HepG2 (cell line): ENCODE data around the gene CTNNA1. TPM values are rescaled to one million over a fixed set of nuclear protein-coding genes. Genes with fewer than 3 reads are reported as not detected.

ENCODE experiments used
- ATAC-seq: fragments of 200-7000 bp; cut with Tn5 transposase; 3 replicates; pipeline ENCODE4 v1.9.1; 2020; ENCODE audit warnings: mild to moderate bottlenecking, moderate library complexity
- BruUV-seq: library from RNA; stranded (reverse); fragments of 400-500 nt; replicated peaks from 2 replicates; lab custom pipeline; 2021; lab: Mats Ljungman, UMichigan
- CTCF ChIA-PET: fragments of 300-600 bp; formaldehyde crosslinking; extraction: SDS; loops from one replicate; lab custom pipeline; 2021; ENCODE audit warnings: low total read pairs, inconsistent platforms, low intra/inter-chr PET ratio; lab: Yijun Ruan, JAX
- POLR2A ChIA-PET: fragments of 350-600 bp; sonication (Branson Sonifier 250); formaldehyde crosslinking; loops from one replicate; lab custom pipeline; 2020; ENCODE audit warnings: antibody characterized with exemption, inconsistent platforms; lab: Yijun Ruan, JAX
- DNase-seq: peaks from one replicate; pipeline ENCODE4 v3.0.0-alpha.2; 2015; ENCODE audit warnings: low spot score
- FAIRE-seq: peaks from 3 replicates; lab custom pipeline; 2011; peaks lifted over from hg19 to GRCh38; lab: Jason Lieb, UNC
- H2AFZ ChIP-seq: one replicate; pipeline ENCODE4 v1.6.1; 2011; ENCODE audit warnings: low read length, inconsistent platforms
- H3K27ac ChIP-seq: fragments of 300-600 bp; 3 replicates; pipeline ENCODE4 v1.8.0; 2011; ENCODE audit warnings: mixed run types, mild to moderate bottlenecking, mixed read lengths, low read length, inconsistent platforms; ENCODE audit not compliant: insufficient read depth; ENCODE audit errors: extremely low read length
- H3K27me3 ChIP-seq, 2 experiments: fragments of 200-600 bp in 1 of 2; 2 replicates in 1 of 2; 3 replicates in 1 of 2; pipeline versions ENCODE4 v1.6.0 to v1.8.0; 2011; ENCODE audit warnings: low read length in 2 of 2, mild to moderate bottlenecking in 2 of 2, moderate library complexity in 2 of 2, inconsistent platforms in 1 of 2; ENCODE audit not compliant: insufficient read depth in 2 of 2, control insufficient read depth in 1 of 2
- H3K36me3 ChIP-seq, 2 experiments: fragments of 200-600 bp in 1 of 2; replicated peaks in 1 of 2; 2 replicates in 1 of 2; 3 replicates in 1 of 2; pipeline versions ENCODE4 v1.5.1 to v1.8.0; 2011; ENCODE audit warnings: low read length in 2 of 2, inconsistent platforms in 1 of 2; ENCODE audit not compliant: insufficient read depth in 2 of 2, control insufficient read depth in 1 of 2
- H3K4me1 ChIP-seq: 2 replicates; pipeline ENCODE4 v1.5.1; 2012; ENCODE audit warnings: low read length, inconsistent platforms; ENCODE audit not compliant: insufficient read depth
- H3K4me2 ChIP-seq: 2 replicates; pipeline ENCODE4 v1.6.0; 2011; ENCODE audit warnings: low read depth, low read length, inconsistent platforms
- H3K4me3 ChIP-seq, 3 experiments: fragments of 200-600 bp in 1 of 3; sonication (generic), shearing (Covaris generic) in 1 of 3; replicated peaks in 1 of 3; 2 replicates each; pipeline ENCODE4 v1.5.1; 2011 to 2016; ENCODE audit warnings: low read length in 3 of 3, inconsistent platforms in 2 of 3, low read depth in 2 of 3, mild to moderate bottlenecking in 2 of 3, control low read depth in 1 of 3, mixed read lengths in 1 of 3; ENCODE audit not compliant: insufficient read depth in 1 of 3
- H3K79me2 ChIP-seq: one replicate; pipeline ENCODE4 v1.6.1; 2011; ENCODE audit warnings: low read length, inconsistent platforms; ENCODE audit not compliant: insufficient read depth
- H3K9ac ChIP-seq: 2 replicates; pipeline ENCODE4 v1.6.0; 2011; ENCODE audit warnings: mild to moderate bottlenecking, low read depth, low read length, inconsistent platforms; ENCODE audit not compliant: insufficient read depth
- H3K9me3 ChIP-seq: 2 replicates; pipeline ENCODE4 v1.5.1; 2012; ENCODE audit warnings: mild to moderate bottlenecking, low read length
- H4K20me1 ChIP-seq: 2 replicates; pipeline ENCODE4 v1.6.0; 2011; ENCODE audit warnings: inconsistent platforms, mild to moderate bottlenecking, low read length, moderate library complexity; ENCODE audit not compliant: insufficient read depth
- AHR ChIP-seq: IDR thresholded peaks from 2 replicates; pipeline ENCODE4 v1.6.1; 2018; ENCODE audit warnings: missing genetic modification reagents, missing compliant biosample characterization
- ARID5B ChIP-seq: IDR thresholded peaks from 2 replicates; pipeline ENCODE4 v1.4.0; 2020; ENCODE audit warnings: mild to moderate bottlenecking, missing genetic modification reagents
- ARNTL ChIP-seq: sonication (generic); formaldehyde crosslinking; IDR thresholded peaks from 2 replicates; pipeline ENCODE4 v1.4.0; 2020; ENCODE audit warnings: mild to moderate bottlenecking, missing genetic modification reagents
- BHLHE40 ChIP-seq: IDR thresholded peaks from 2 replicates; pipeline ENCODE4 v1.6.1; 2011; ENCODE audit warnings: low read length, improper control_type of control experiment
- KMT2B ChIP-seq: IDR thresholded peaks from 2 replicates; pipeline ENCODE4 v1.6.1; 2016; ENCODE audit warnings: missing genetic modification reagents, missing compliant biosample characterization
- NR2F1 ChIP-seq, 2 experiments: fragments of 450-650 bp in 1 of 2; formaldehyde crosslinking in 1 of 2; IDR thresholded peaks; 2 replicates each; pipeline versions ENCODE4 v1.5.0 to v1.6.1; 2016 to 2020; ENCODE audit warnings: mild to moderate bottlenecking in 1 of 2, missing compliant biosample characterization in 1 of 2, missing genetic modification reagents in 1 of 2, moderate library complexity in 1 of 2
- RXRA ChIP-seq: sonication (generic); formaldehyde crosslinking; IDR thresholded peaks from 2 replicates; pipeline ENCODE4 v1.5.1; 2020; ENCODE audit warnings: missing genetic modification reagents
- STAG1 ChIP-seq: sonication (generic); formaldehyde crosslinking; IDR thresholded peaks from 2 replicates; pipeline ENCODE4 v1.4.0; 2020; ENCODE audit warnings: missing genetic modification reagents
- SYNCRIP ChIP-seq: fragments of 200-400 bp; formaldehyde crosslinking; IDR thresholded peaks from 2 replicates; pipeline ENCODE4 v1.6.1; 2018; ENCODE audit warnings: mild to moderate bottlenecking, low read depth, low read length; ENCODE audit not compliant: insufficient read depth
- TOPORS ChIP-seq: sonication (generic); formaldehyde crosslinking; IDR thresholded peaks from 2 replicates; pipeline ENCODE4 v1.8.0; 2023; ENCODE audit warnings: mild to moderate bottlenecking, missing genetic modification reagents
- ZNF292 ChIP-seq: sonication (generic); formaldehyde crosslinking; IDR thresholded peaks from 2 replicates; pipeline ENCODE4 v1.8.1; 2022; ENCODE audit warnings: mild to moderate bottlenecking, low read depth, missing genetic modification reagents, borderline replicate concordance
- ZNF331 ChIP-seq: sonication (generic); formaldehyde crosslinking; IDR thresholded peaks from 2 replicates; pipeline ENCODE4 v1.4.0; 2020; ENCODE audit warnings: missing genetic modification reagents
- ZNF629 ChIP-seq: sonication (generic); formaldehyde crosslinking; conservative IDR thresholded peaks from 2 replicates; pipeline ENCODE4 v1.5.0; 2020; ENCODE audit warnings: missing genetic modification reagents
- ZNF75D ChIP-seq: sonication (generic); formaldehyde crosslinking; IDR thresholded peaks from 2 replicates; pipeline ENCODE4 v1.8.1; 2023; ENCODE audit warnings: missing genetic modification reagents, mild to moderate bottlenecking, borderline replicate concordance
- ZSCAN22 ChIP-seq: sonication (generic); formaldehyde crosslinking; IDR thresholded peaks from 2 replicates; pipeline ENCODE4 v1.4.0; 2020; ENCODE audit warnings: mild to moderate bottlenecking, missing genetic modification reagents
- WGBS: methylation state at CpG from one replicate; pipeline ENCODE4 v1.1.6; 2017; ENCODE audit warnings: low lambda C conversion rate; 5-methylcytosine and 5-hydroxymethylcytosine counted together
- in situ Hi-C: cut with HindIII; loops from 2 replicates; pipeline ENCODE4 v1.10.0; 2017; ENCODE audit warnings: low pct_unique_long_range_greater_than_20kb; ENCODE audit not compliant: extremely low pct_ligation_motif_present
- intact Hi-C: fragments of 100-400 bp; cut with micrococcal nuclease; formaldehyde crosslinking; loops from one replicate; pipeline ENCODE4 v1.10.0; 2022; ENCODE audit not compliant: unreplicated experiment
- polyA plus RNA-seq, 8 experiments: library from polyadenylated mRNA; depleted of rRNA in 3 of 8; stranded (reverse) in 7 of 8; unstranded in 1 of 8; fragments of >200 nt; fragmentation: Illumina TruSeq in 4 of 8; extraction: Trizol in 4 of 8; gene quantifications; 2 replicates each; pipeline versions ENCODE4 v1.2.1 to v1.2.3, GENCODE V29; 2011 to 2016; ENCODE audit warnings: low read depth in 4 of 8, missing spikeins in 1 of 8, mixed read lengths in 1 of 8; ENCODE audit not compliant: insufficient read depth in 1 of 8
- total RNA-seq, 5 experiments: library from RNA; depleted of rRNA; stranded (reverse); fragments of >200 nt; fragmentation: Illumina TruSeq; extraction: Trizol; gene quantifications; 2 replicates each; pipeline ENCODE4 v1.2.3, GENCODE V29; 2016; ENCODE audit warnings: low read depth in 1 of 5
- TF ChIP-seq, protein P1 (sequence below): sonication (generic); formaldehyde crosslinking; IDR thresholded peaks from 2 replicates; pipeline ENCODE4 v1.4.0; 2020; ENCODE audit warnings: mild to moderate bottlenecking, missing genetic modification reagents

CTNNA1 gene
- total and polyA plus RNA-seq, 2 of the 13 experiments (the other 11 are each of a cell fraction or from before 2014, with no cell fraction given) = 66.8 to 162 TPM

DNA sequence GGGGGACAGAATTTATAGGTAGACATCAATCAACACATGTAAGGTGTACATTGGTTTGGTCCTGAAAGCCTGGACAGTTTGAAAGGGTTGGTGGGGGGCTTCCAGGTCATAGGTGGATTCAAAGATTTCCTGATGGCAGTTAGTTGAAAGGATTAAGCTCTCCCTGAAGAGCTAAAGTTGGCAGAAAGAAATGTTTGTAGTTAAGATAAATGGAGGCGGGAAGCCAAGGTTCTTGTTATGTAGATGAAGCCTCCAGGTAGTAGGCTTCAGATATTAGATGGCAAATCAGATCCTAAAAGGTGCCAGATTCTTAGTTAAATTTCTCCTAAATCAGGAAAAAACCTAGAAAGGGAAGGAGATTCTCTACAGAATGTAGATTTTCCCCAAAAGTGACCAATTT is 130.9 kb downstream of the CTNNA1 start:
- Histone ChIP-seq H3K4me1 (no peaks in the 10 kb centered on the region), H3K27ac (no peak overlapping the region), H3K4me3 (no peak overlapping the region), H3K79me2 (peaks cover 3% of the 10 kb centered on the region), H3K36me3 (peaks cover 7 to 24% of the 10 kb centered on the region in 2 experiments), H3K27me3 (no peaks in the 10 kb centered on the region), H3K4me2 (no peak overlapping the region), H4K20me1 (no peaks in the 10 kb centered on the region; the same call in none of the 2 replicates), H3K9me3 (no peaks in the 10 kb centered on the region), H3K9ac (no peak overlapping the region), H2AFZ (no peak overlapping the region)
- intact Hi-C loops (no loop called here), in situ Hi-C loops (no loop called here)
- DNase-seq (no peak), FAIRE-seq (no peak), ATAC-seq (no peak)
- TF ChIP-seq NR2F1 (CRISPR knock-in tag; IDR thresholded peaks at IDR 0.05) = no peak
- no peak for TF ChIP-seq ZNF629 (CRISPR knock-in tag)
- no peak for TF ChIP-seq STAG1
- TF ChIP-seq, protein P1, sequence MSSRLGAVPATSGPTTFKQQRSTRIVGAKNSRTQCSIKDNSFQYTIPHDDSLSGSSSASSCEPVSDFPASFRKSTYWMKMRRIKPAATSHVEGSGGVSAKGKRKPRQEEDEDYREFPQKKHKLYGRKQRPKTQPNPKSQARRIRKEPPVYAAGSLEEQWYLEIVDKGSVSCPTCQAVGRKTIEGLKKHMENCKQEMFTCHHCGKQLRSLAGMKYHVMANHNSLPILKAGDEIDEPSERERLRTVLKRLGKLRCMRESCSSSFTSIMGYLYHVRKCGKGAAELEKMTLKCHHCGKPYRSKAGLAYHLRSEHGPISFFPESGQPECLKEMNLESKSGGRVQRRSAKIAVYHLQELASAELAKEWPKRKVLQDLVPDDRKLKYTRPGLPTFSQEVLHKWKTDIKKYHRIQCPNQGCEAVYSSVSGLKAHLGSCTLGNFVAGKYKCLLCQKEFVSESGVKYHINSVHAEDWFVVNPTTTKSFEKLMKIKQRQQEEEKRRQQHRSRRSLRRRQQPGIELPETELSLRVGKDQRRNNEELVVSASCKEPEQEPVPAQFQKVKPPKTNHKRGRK (CRISPR knock-in tag) = no peak
- TF ChIP-seq KMT2B = no peak
- TF ChIP-seq ZNF292 = no peak
- no peak for TF ChIP-seq SYNCRIP
- no peak for TF ChIP-seq ZNF331
- TF ChIP-seq ZNF75D (CRISPR knock-in tag) = no peak
- no peak for TF ChIP-seq ARID5B (CRISPR knock-in tag)
- TF ChIP-seq RXRA (CRISPR knock-in tag) = no peak
- no peak for TF ChIP-seq BHLHE40
- TF ChIP-seq ZSCAN22 (CRISPR knock-in tag) = no peak
- no peak for TF ChIP-seq TOPORS (CRISPR knock-in tag)
- TF ChIP-seq AHR (CRISPR knock-in tag) = no peak
- no peak for TF ChIP-seq ARNTL (CRISPR knock-in tag)
- no TSS peak for BruUV-seq
- POLR2A ChIA-PET = no interaction called here
- CTCF ChIA-PET = no interaction called here
- WGBS = 93% methylated on average over 1 of the region's 1 CpG
